Spleen (tissue), 11 donors: ENCODE data around the gene ADAMTS6. TPM values are rescaled to one million over a fixed set of nuclear protein-coding genes. Genes with fewer than 3 reads are reported as not detected.

ENCODE experiments used
- DNase-seq: peaks from one replicate; pipeline ENCODE4 v3.0.0-alpha.2; 2020
- H3K27ac ChIP-seq, 8 donors: fragments of 200-600 bp; sonication (generic) in 7 of 8; 1 replicate in 4 of 8; 2 replicates in 4 of 8; pipeline versions ENCODE4 v1.5.0 to v1.8.0; 2016 to 2021; ENCODE audit warnings: inconsistent platforms in 4 of 8, mild to moderate bottlenecking in 4 of 8, moderate library complexity in 1 of 8
- H3K27me3 ChIP-seq, 7 donors: fragments of 200-600 bp; sonication (generic) in 6 of 7; replicated peaks in 1 of 7; 1 replicate in 4 of 7; 2 replicates in 3 of 7; pipeline versions ENCODE4 v1.5.0 to v1.8.0; 2016 to 2021; ENCODE audit warnings: inconsistent platforms in 3 of 7, mild to moderate bottlenecking in 1 of 7
- H3K36me3 ChIP-seq, 6 donors: fragments of 200-600 bp; sonication (generic) in 5 of 6; 1 replicate in 4 of 6; 2 replicates in 2 of 6; pipeline versions ENCODE4 v1.5.0 to v1.8.0; 2016 to 2021; ENCODE audit warnings: inconsistent platforms in 2 of 6
- H3K4me1 ChIP-seq, 6 donors: fragments of 200-600 bp; sonication (generic) in 5 of 6; 1 replicate in 3 of 6; 2 replicates in 3 of 6; pipeline versions ENCODE4 v1.5.0 to v1.8.0; 2016 to 2021; ENCODE audit warnings: inconsistent platforms in 3 of 6
- H3K4me3 ChIP-seq, 8 donors: fragments of 200-600 bp; sonication (generic) in 7 of 8; 1 replicate in 4 of 8; 2 replicates in 4 of 8; pipeline versions ENCODE4 v1.5.0 to v1.8.0; 2016 to 2021; ENCODE audit warnings: inconsistent platforms in 4 of 8, mild to moderate bottlenecking in 4 of 8, moderate library complexity in 2 of 8
- H3K9me3 ChIP-seq, 8 donors: fragments of 200-600 bp; sonication (generic) in 7 of 8; 1 replicate in 4 of 8; 2 replicates in 4 of 8; pipeline versions ENCODE4 v1.5.0 to v1.8.0; 2016 to 2021; ENCODE audit warnings: inconsistent platforms in 4 of 8
- CTCF ChIP-seq, 11 experiments: fragments of 200-600 bp in 7 of 11; fragments of 450-650 bp in 4 of 11; sonication (generic) in 4 of 11; IDR thresholded peaks in 8 of 11; conservative IDR thresholded peaks in 3 of 11; 1 replicate in 7 of 11; 2 replicates in 4 of 11; pipeline versions ENCODE4 v1.4.0 to v1.8.0; 2016 to 2021; ENCODE audit warnings: antibody characterized with exemption in 11 of 11, inconsistent platforms in 4 of 11, mild to moderate bottlenecking in 1 of 11
- POLR2A ChIP-seq, 3 donors: fragments of 450-650 bp; IDR thresholded peaks; one replicate each; pipeline ENCODE4 v1.5.1; 2017; ENCODE audit warnings: antibody characterized with exemption in 3 of 3, mild to moderate bottlenecking in 1 of 3
- POLR2AphosphoS5 ChIP-seq, 3 donors: sonication (generic); formaldehyde crosslinking; IDR thresholded peaks; one replicate each; pipeline ENCODE4 v1.5.1; 2017; ENCODE audit warnings: antibody characterized with exemption in 3 of 3
- WGBS, 5 donors: extraction: QIAGEN DNeasy Blood & Tissue Kit in 3 of 5; methylation state at CpG; one replicate each; pipeline versions ENCODE4 v1.1.5 to v1.1.7; 2013 to 2018; 5-methylcytosine and 5-hydroxymethylcytosine counted together
- intact Hi-C: fragments of 100-400 bp; cut with DNase I; formaldehyde crosslinking; loops from one replicate; pipeline ENCODE4 v1.15.0; 2023; ENCODE audit warnings: low total_unique reads
- polyA plus RNA-seq, 3 donors: library from polyadenylated mRNA; stranded (reverse); fragments of 200-250 nt; gene quantifications; one replicate each; pipeline ENCODE4 v1.2.1, GENCODE V29; 2013
- total RNA-seq, 7 donors: library from RNA; depleted of rRNA in 3 of 7; stranded (reverse); fragments of >200 nt in 3 of 7; fragmentation: NEBNext Ultra II Directional in 4 of 7; extraction: Animal tissue kit (Norgen Biotek cat#: 25700) in 4 of 7; gene quantifications; one replicate each; pipeline versions ENCODE4 v1.1.0 to v1.2.1, GENCODE V29; 2016 to 2021
- donor health status: healthy with polysubstance abuse.
- donor health status: DM: no; HTN: no; CAD: no; lungs with moderate emphysema.
- donor health status: DM: no; HTN: no; CAD: no.
- donor health status: Bipolar disorder and iron deficiency.
- donor health status: healthy.
- donor health status: DM: no; HTN: no; CAD: no.
- donor health status: DM: yes; HTN: yes; CAD: no.

Gene ADAMTS6
- total and polyA plus RNA-seq, 10 donors = 1.1 to 16.4 (median 6.3) TPM

- H3K4me1 ChIP-seq = no peaks in the 10 kb centered on the region
- WGBS, 5 donors = 78 to 94% (median 93%) methylated on average over 3 of the region's 3 CpGs
- no peak overlapping the region for H3K27ac ChIP-seq
- no peaks in the 10 kb centered on the region for H3K36me3 ChIP-seq
- intact Hi-C loops = no loop called here
- DNase-seq = no peak
- H3K27me3 ChIP-seq = no peaks in the 10 kb centered on the region
- TF ChIP-seq POLR2AphosphoS5 (IDR thresholded peaks at IDR 0.05) (no peak), CTCF (IDR thresholded peaks at IDR 0.05 in 8 of 11, conservative IDR thresholded peaks at IDR 0.05 in 3 of 11) (no peak), POLR2A (IDR thresholded peaks at IDR 0.05) (no peak)
- H3K9me3 ChIP-seq = no peaks in the 10 kb centered on the region
- H3K4me3 ChIP-seq = no peak overlapping the region
Observed at GRCh38 chr5:65305913-65306312, 175.8 kb downstream of the ADAMTS6 start.

- H3K27ac ChIP-seq = no peak overlapping the region
- 88 to 95% (median 92%) methylated on average over 3 of the region's 3 CpGs for WGBS, 5 donors
- H3K36me3 ChIP-seq = no peaks in the 10 kb centered on the region
- no peak for DNase-seq
- no peaks in the 10 kb centered on the region for H3K27me3 ChIP-seq
- no peak overlapping the region for H3K4me3 ChIP-seq
- TF ChIP-seq POLR2AphosphoS5 (IDR thresholded peaks at IDR 0.05) = no peak
- TF ChIP-seq CTCF (IDR thresholded peaks at IDR 0.05 in 8 of 11, conservative IDR thresholded peaks at IDR 0.05 in 3 of 11) = no peak
- TF ChIP-seq POLR2A (IDR thresholded peaks at IDR 0.05) = no peak
- intact Hi-C loops = no loop called here
- H3K4me1 ChIP-seq = no peaks in the 10 kb centered on the region
- H3K9me3 ChIP-seq = no peaks in the 10 kb centered on the region
Observed at GRCh38 chr5:65299861-65300260, 181.9 kb downstream of the ADAMTS6 start.

GRCh38 chr5:65296067-65296466 is 185.7 kb downstream of the ADAMTS6 start:
- Histone ChIP-seq H3K9me3 (no peaks in the 10 kb centered on the region), H3K36me3 (no peaks in the 10 kb centered on the region), H3K4me3 (no peak overlapping the region), H3K27me3 (no peaks in the 10 kb centered on the region), H3K27ac (no peak overlapping the region), H3K4me1 (no peaks in the 10 kb centered on the region)
- no peak for TF ChIP-seq POLR2A (IDR thresholded peaks at IDR 0.05)
- no peak for TF ChIP-seq CTCF (IDR thresholded peaks at IDR 0.05 in 8 of 11, conservative IDR thresholded peaks at IDR 0.05 in 3 of 11)
- TF ChIP-seq POLR2AphosphoS5 (IDR thresholded peaks at IDR 0.05) = no peak
- WGBS, 5 donors = 94 to 100% (median 98%) methylated on average over 1 of the region's 1 CpG
- DNase-seq = no peak
- intact Hi-C loops = no loop called here

- Histone ChIP-seq H3K4me1 (no peaks in the 10 kb centered on the region), H3K27ac (no peak overlapping the region), H3K9me3 (no peaks in the 10 kb centered on the region), H3K36me3 (no peaks in the 10 kb centered on the region), H3K27me3 (no peaks in the 10 kb centered on the region), H3K4me3 (no peak overlapping the region)
- no peak for TF ChIP-seq POLR2A (IDR thresholded peaks at IDR 0.05)
- no peak for TF ChIP-seq POLR2AphosphoS5 (IDR thresholded peaks at IDR 0.05)
- no peak for TF ChIP-seq CTCF (IDR thresholded peaks at IDR 0.05 in 8 of 11, conservative IDR thresholded peaks at IDR 0.05 in 3 of 11)
- no peak for DNase-seq
- intact Hi-C loops = no loop called here
Observed at GRCh38 chr5:65292196-65292595, 189.5 kb downstream of the ADAMTS6 start.
